Measurements from ENCODE around the gene GRIA1. TPM values are rescaled to one million over a fixed set of nuclear protein-coding genes. Genes with fewer than 3 reads are reported as not detected.

The GRIA1 gene
- total and polyA plus RNA-seq, 8 donors: 2.9 to 20.2 (median 11.2) TPM

DNA sequence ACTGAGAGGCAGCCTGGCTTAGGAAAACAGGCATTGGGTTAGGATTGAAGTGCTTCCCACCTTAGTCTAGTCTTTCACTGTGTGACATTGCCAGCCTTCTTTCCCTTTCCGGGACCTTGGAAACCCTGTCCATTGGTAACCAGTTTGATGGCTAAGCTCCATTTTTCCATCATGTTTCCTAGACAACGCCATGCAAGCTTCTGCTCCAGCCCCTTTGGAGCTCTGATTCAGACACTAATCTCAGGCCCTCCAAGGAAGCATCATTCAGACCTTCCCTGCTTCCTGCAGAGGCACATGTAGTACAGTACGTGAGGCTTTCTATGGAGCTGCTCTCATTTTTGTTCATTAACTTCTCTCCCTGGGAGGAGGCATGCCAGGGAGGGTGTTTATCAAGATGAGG is 68.5 kb downstream of the GRIA1 start:
- TF ChIP-seq, protein P1, sequence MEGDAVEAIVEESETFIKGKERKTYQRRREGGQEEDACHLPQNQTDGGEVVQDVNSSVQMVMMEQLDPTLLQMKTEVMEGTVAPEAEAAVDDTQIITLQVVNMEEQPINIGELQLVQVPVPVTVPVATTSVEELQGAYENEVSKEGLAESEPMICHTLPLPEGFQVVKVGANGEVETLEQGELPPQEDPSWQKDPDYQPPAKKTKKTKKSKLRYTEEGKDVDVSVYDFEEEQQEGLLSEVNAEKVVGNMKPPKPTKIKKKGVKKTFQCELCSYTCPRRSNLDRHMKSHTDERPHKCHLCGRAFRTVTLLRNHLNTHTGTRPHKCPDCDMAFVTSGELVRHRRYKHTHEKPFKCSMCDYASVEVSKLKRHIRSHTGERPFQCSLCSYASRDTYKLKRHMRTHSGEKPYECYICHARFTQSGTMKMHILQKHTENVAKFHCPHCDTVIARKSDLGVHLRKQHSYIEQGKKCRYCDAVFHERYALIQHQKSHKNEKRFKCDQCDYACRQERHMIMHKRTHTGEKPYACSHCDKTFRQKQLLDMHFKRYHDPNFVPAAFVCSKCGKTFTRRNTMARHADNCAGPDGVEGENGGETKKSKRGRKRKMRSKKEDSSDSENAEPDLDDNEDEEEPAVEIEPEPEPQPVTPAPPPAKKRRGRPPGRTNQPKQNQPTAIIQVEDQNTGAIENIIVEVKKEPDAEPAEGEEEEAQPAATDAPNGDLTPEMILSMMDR (IDR thresholded peaks at IDR 0.05): no peak
- Histone ChIP-seq H3K36me3 (no peaks in the 10 kb centered on the region), H3K4me3 (no peak overlapping the region), H3K27ac (no peak overlapping the region), H3K9me3 (no peaks in the 10 kb centered on the region), H3K27me3 (no peaks in the 10 kb centered on the region), H3K4me1 (no peaks in the 10 kb centered on the region)
- intact Hi-C loops (cut with DNase I): no loop called here
- ATAC-seq: no peak
- no peak for DNase-seq

DNA sequence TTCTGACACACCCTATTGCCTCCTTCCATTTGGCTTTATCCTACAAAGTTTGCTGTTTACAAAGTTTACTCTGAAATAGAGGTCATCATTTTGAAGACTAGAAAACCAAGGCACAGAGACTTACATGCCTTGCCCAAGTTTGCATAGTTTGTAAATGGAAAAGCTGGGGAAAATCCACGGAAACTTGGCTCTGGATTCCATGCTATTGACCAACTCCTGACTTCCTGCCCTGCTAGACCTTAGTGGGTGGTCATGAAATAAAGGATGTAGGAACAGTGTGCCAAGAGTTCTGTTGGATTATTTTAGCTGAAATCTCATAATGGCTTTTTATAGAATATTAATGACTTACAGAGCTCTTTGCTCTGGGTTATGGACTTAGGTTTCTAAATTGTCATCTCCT is 69.5 kb downstream of the GRIA1 start:
- no peak for ATAC-seq
- Histone ChIP-seq H3K27ac (no peak overlapping the region), H3K9me3 (no peaks in the 10 kb centered on the region), H3K27me3 (no peaks in the 10 kb centered on the region), H3K4me3 (no peak overlapping the region), H3K4me1 (no peaks in the 10 kb centered on the region), H3K36me3 (no peaks in the 10 kb centered on the region)
- intact Hi-C loops (cut with DNase I): no loop called here
- DNase-seq: no peak
- TF ChIP-seq, protein P1 (IDR thresholded peaks at IDR 0.05): no peak

DNA sequence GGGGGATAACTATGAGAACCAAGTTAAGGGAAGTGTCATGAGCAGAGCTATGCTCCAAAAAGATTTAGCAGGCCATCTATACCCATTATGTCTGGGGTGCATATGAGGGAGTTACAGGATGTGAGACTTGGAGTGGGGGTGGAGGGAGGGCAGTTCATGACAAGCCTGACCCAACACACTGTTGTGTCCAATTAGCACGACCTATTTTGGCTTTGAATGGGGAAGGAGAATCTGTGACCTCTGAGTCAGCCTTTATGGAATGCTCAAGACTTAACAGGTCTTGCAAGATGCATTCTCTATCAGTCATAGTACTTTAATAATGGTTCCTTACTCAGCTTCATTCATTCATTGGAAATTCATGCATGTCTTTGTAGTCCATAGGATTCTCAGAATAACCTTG is 71.7 kb downstream of the GRIA1 start:
- Histone ChIP-seq H3K27me3 (no peaks in the 10 kb centered on the region), H3K27ac (no peak overlapping the region), H3K4me3 (no peak overlapping the region), H3K9me3 (no peaks in the 10 kb centered on the region), H3K36me3 (no peaks in the 10 kb centered on the region), H3K4me1 (no peaks in the 10 kb centered on the region)
- ATAC-seq (peak; percentile 25), DNase-seq (no peak)
- intact Hi-C loops (cut with DNase I): no loop called here
- TF ChIP-seq, protein P1 (IDR thresholded peaks at IDR 0.05): no peak

DNA sequence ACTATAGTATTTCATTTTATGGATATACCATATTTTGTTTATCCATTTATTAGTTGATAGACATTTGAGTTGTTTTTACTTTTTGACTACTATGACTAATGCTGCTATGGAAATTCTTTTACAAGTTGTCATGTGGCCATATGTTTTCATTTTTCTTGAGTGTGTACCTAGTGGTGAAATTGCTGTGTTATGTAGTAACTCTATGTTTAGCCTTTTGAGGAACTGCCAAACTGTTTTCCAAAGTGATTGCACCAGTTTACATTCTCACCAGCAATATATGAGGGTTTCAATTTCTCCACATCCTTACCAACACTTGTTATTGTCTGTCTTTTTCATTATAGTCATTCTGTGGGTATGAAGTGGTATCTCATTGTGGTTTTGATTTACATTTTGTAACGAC is 75.4 kb downstream of the GRIA1 start:
- TF ChIP-seq, protein P1 (IDR thresholded peaks at IDR 0.05): no peak
- H3K36me3 ChIP-seq: no peaks in the 10 kb centered on the region
- no peak overlapping the region for H3K27ac ChIP-seq
- no peak for DNase-seq
- H3K4me1 ChIP-seq: no peaks in the 10 kb centered on the region
- no peaks in the 10 kb centered on the region for H3K9me3 ChIP-seq
- no peak overlapping the region for H3K4me3 ChIP-seq
- H3K27me3 ChIP-seq: no peaks in the 10 kb centered on the region
- intact Hi-C loops (cut with DNase I): no loop called here
- ATAC-seq: no peak

DNA sequence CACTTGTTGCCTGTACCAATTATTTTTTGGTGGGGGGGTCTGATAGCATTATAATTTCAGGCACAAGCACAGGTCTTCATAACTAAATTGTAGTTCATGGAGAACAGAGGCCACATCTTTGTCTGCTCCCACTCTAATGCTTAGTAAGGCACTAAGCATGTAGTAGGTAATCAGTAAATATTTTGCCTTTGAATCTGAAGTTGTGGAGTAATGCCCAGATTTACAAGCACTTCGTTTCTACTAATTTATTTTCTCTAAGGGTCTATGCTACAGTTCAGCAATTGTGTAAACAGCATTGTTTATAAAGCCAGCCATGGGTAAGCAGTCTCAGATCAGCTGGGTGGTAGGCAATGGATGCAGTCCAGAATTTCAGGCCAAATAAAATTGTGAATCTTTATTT is 78.6 kb downstream of the GRIA1 start:
- DNase-seq (no peak), ATAC-seq (no peak)

More for the DNA sequence above, 78.6 kb downstream of the GRIA1 start:
- Histone ChIP-seq H3K27me3 (no peaks in the 10 kb centered on the region), H3K36me3 (no peaks in the 10 kb centered on the region), H3K27ac (no peak overlapping the region), H3K4me3 (no peak overlapping the region), H3K9me3 (no peaks in the 10 kb centered on the region), H3K4me1 (no peaks in the 10 kb centered on the region)
- TF ChIP-seq, protein P1 (IDR thresholded peaks at IDR 0.05): no peak
- intact Hi-C loops (cut with DNase I): no loop called here
